ENCODE data around the gene BUB1B.

Gene BUB1B

DNA sequence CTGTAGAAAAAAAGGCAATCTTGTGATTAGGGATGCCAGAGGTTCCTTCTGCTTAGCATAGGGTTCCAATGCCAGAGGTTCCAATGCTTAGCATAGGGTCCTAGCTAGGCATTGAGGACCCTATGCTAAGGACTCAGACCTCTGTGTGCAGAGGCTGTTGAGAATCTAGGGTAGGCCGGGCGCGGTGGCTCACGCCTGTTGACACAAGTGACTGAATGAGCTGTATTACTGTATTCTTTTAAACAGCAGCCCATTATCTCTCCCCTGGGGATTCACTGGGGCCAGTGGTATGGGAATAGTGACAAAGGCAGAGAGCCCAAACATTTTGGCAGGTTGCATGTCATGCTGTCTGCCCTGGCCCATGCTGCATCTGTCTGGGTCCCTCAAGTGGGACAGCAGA, 94.2 kb downstream of the BUB1B start:
- no peak overlapping the region for H3K4me3 ChIP-seq (ENCODE audit: low read length)
- no peaks in the 10 kb centered on the region for H3K4me1 ChIP-seq (ENCODE audit: control insufficient read depth, low read length)
- no peaks in the 10 kb centered on the region for H3K9me3 ChIP-seq (ENCODE audit: control insufficient read depth, insufficient read depth, low read length)
- no peak overlapping the region for H3K4me2 ChIP-seq (ENCODE audit: low read length)
- no peaks in the 10 kb centered on the region for H3K36me3 ChIP-seq (ENCODE audit: control insufficient read depth, low read length)
- no peak for TF ChIP-seq EZH2phosphoT487 (IDR thresholded peaks at IDR 0.05; ENCODE audit: borderline replicate concordance, low read length)
- TF ChIP-seq, protein P1, sequence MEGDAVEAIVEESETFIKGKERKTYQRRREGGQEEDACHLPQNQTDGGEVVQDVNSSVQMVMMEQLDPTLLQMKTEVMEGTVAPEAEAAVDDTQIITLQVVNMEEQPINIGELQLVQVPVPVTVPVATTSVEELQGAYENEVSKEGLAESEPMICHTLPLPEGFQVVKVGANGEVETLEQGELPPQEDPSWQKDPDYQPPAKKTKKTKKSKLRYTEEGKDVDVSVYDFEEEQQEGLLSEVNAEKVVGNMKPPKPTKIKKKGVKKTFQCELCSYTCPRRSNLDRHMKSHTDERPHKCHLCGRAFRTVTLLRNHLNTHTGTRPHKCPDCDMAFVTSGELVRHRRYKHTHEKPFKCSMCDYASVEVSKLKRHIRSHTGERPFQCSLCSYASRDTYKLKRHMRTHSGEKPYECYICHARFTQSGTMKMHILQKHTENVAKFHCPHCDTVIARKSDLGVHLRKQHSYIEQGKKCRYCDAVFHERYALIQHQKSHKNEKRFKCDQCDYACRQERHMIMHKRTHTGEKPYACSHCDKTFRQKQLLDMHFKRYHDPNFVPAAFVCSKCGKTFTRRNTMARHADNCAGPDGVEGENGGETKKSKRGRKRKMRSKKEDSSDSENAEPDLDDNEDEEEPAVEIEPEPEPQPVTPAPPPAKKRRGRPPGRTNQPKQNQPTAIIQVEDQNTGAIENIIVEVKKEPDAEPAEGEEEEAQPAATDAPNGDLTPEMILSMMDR (IDR thresholded peaks at IDR 0.05; ENCODE audit: low read depth, low read length, poor library complexity, severe bottlenecking): no peak
- H3F3A ChIP-seq (ENCODE audit: control insufficient read depth, insufficient read depth): no peaks in the 10 kb centered on the region
- no peaks in the 10 kb centered on the region for H3K79me2 ChIP-seq (ENCODE audit: control insufficient read depth, low read length)
- no peak overlapping the region for H3K27ac ChIP-seq (ENCODE audit: low read depth, low read length)
- H4K20me1 ChIP-seq (ENCODE audit: control insufficient read depth, insufficient read depth, low read depth, low read length): no peaks in the 10 kb centered on the region
- H3K27me3 ChIP-seq (ENCODE audit: control insufficient read depth, low read length): peaks cover 52% of the 10 kb centered on the region
- no peaks in the 10 kb centered on the region for H3K9me2 ChIP-seq (replicated peaks; ENCODE audit: control insufficient read depth, low read length)

DNA sequence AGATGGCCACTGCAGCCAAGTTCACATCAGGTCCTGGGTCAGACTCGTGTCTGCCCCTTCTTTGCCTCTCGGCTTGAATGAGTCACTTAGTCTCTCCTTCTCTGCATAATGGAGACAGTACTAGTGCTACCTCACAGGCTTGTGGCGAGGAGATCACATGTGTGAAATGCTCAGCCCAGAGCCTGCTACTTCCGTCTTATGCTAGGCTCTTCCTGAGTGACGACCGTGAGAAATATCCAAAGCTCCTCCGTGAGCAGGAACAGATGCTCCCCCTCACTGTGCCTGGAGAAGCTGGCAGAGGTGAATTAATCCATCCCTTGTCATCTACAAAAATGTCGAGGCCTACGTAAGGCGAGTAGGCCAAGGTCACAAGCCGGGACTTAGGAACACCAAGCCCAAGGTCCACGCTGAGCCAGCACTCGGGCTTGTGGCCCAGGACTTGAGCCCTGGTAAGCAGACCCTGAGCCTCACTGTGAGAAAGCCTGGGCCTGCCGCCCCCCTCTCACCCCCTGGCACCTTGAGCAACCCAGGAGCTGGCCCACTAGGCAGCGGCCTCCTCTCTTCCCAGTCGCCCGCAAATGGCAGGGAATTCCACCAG, 95.9 kb downstream of the BUB1B start:
- Histone ChIP-seq H3K27me3 (ENCODE audit: control insufficient read depth, low read length) (peaks cover 43% of the 10 kb centered on the region), H3K27ac (ENCODE audit: low read depth, low read length) (no peak overlapping the region), H3K4me2 (ENCODE audit: low read length) (no peak overlapping the region), H3K9me3 (ENCODE audit: control insufficient read depth, insufficient read depth, low read length) (no peaks in the 10 kb centered on the region), H3K9me2 (replicated peaks; ENCODE audit: control insufficient read depth, low read length) (no peaks in the 10 kb centered on the region), H3K4me3 (ENCODE audit: low read length) (no peak overlapping the region), H3K36me3 (ENCODE audit: control insufficient read depth, low read length) (no peaks in the 10 kb centered on the region), H3K79me2 (ENCODE audit: control insufficient read depth, low read length) (no peaks in the 10 kb centered on the region), H3F3A (ENCODE audit: control insufficient read depth, insufficient read depth) (no peaks in the 10 kb centered on the region), H4K20me1 (ENCODE audit: control insufficient read depth, insufficient read depth, low read depth, low read length) (no peaks in the 10 kb centered on the region), H3K4me1 (ENCODE audit: control insufficient read depth, low read length) (no peaks in the 10 kb centered on the region)
- TF ChIP-seq, protein P1 (IDR thresholded peaks at IDR 0.05; ENCODE audit: low read depth, low read length, poor library complexity, severe bottlenecking): no peak
- no peak for TF ChIP-seq EZH2phosphoT487 (IDR thresholded peaks at IDR 0.05; ENCODE audit: borderline replicate concordance, low read length)

DNA sequence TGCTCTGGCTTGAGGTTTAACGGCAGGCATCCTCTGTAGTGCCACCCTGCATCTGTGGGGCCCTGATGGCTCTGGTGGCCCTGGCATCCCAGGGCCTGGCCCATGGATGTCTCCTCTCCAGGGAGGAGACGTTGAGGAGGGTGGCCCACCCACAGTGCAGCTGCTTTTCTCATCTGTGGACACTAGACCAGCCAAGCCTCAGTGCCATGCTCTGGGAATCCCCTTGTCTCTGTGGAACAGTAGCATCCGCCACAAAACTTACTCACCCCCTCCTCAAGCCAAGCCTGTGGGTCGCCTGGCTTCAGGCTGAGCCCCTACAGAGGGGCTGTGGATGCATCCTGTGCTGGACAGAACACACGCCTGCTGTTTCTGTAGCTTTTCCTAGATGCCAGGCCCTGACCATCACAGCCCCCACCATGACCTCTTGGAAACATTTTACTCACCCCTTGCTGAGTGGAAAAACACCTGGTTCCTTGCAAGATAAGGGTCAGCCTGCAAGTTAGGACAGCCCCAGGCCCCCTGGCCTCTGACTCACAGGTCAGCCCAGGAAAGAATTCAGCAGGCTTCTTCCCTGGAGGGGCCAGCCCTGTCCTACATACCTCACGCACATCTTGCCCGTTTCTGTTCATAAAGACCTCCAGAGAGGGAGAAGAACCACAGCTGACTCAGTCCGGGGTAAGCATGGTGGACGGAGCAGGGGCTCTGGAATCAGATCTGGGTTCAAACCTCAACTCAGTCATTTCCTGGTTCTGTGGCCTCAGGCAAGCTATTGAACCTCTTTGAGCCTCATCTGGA, 97.0 kb downstream of the BUB1B start:
- no peak overlapping the region for H3K4me2 ChIP-seq (ENCODE audit: low read length)

More for the DNA sequence above, 97.0 kb downstream of the BUB1B start:
- Histone ChIP-seq H3K36me3 (ENCODE audit: control insufficient read depth, low read length) (no peaks in the 10 kb centered on the region), H3K4me3 (ENCODE audit: low read length) (no peak overlapping the region), H3K27me3 (ENCODE audit: control insufficient read depth, low read length) (peaks cover 41% of the 10 kb centered on the region), H3F3A (ENCODE audit: control insufficient read depth, insufficient read depth) (no peaks in the 10 kb centered on the region), H3K79me2 (ENCODE audit: control insufficient read depth, low read length) (no peaks in the 10 kb centered on the region), H3K4me1 (ENCODE audit: control insufficient read depth, low read length) (no peaks in the 10 kb centered on the region), H3K27ac (ENCODE audit: low read depth, low read length) (no peak overlapping the region), H3K9me2 (replicated peaks; ENCODE audit: control insufficient read depth, low read length) (no peaks in the 10 kb centered on the region), H4K20me1 (ENCODE audit: control insufficient read depth, insufficient read depth, low read depth, low read length) (no peaks in the 10 kb centered on the region), H3K9me3 (ENCODE audit: control insufficient read depth, insufficient read depth, low read length) (no peaks in the 10 kb centered on the region)
- TF ChIP-seq, protein P1 (IDR thresholded peaks at IDR 0.05; ENCODE audit: low read depth, low read length, poor library complexity, severe bottlenecking): no peak
- no peak for TF ChIP-seq EZH2phosphoT487 (IDR thresholded peaks at IDR 0.05; ENCODE audit: borderline replicate concordance, low read length)

Measured in DOHH2 (cell line).